H9 (cell line): ENCODE results near the gene ATP1B2. TPM values are rescaled to one million over a fixed set of nuclear protein-coding genes. Genes with fewer than 3 reads are reported as not detected.

Experiments
- DNase-seq: peaks from one replicate; pipeline ENCODE4 v3.0.0-alpha.2; 2017
- H2AFZ ChIP-seq: one replicate; pipeline ENCODE4 v1.6.1; 2013; ENCODE audit warnings: mild to moderate bottlenecking, low read length, control low read depth, moderate library complexity
- H2AK5ac ChIP-seq: 2 replicates; pipeline ENCODE4 v1.6.1; 2013; ENCODE audit warnings: low read length, control low read depth, mixed read lengths; ENCODE audit not compliant: insufficient read length
- H2BK120ac ChIP-seq: one replicate; pipeline ENCODE4 v1.6.1; 2013; ENCODE audit warnings: low read depth, mild to moderate bottlenecking, low read length, control low read depth, inconsistent platforms; ENCODE audit not compliant: poor library complexity, severe bottlenecking
- H2BK12ac ChIP-seq: 2 replicates; pipeline ENCODE4 v1.6.1; 2013; ENCODE audit warnings: low read length, control low read depth, mixed read lengths, low read depth; ENCODE audit not compliant: insufficient read length
- H2BK15ac ChIP-seq: 2 replicates; pipeline ENCODE4 v1.6.1; 2013; ENCODE audit warnings: low read depth, low read length, control low read depth
- H2BK20ac ChIP-seq: one replicate; pipeline ENCODE4 v1.6.1; 2013; ENCODE audit warnings: low read depth, mild to moderate bottlenecking, low read length, control low read depth, inconsistent platforms; ENCODE audit not compliant: poor library complexity, severe bottlenecking
- H2BK5ac ChIP-seq: 2 replicates; pipeline ENCODE4 v1.6.1; 2013; ENCODE audit warnings: low read length, control low read depth, mixed read lengths; ENCODE audit not compliant: insufficient read length
- H3K14ac ChIP-seq: 2 replicates; pipeline ENCODE4 v1.6.1; 2013; ENCODE audit warnings: low read length, control low read depth; ENCODE audit not compliant: insufficient read depth
- H3K18ac ChIP-seq: 2 replicates; pipeline ENCODE4 v1.6.1; 2013; ENCODE audit warnings: low read depth, mild to moderate bottlenecking, mixed read lengths, low read length, control low read depth; ENCODE audit not compliant: insufficient read length
- H3K23ac ChIP-seq: 2 replicates; pipeline ENCODE4 v1.6.1; 2013; ENCODE audit warnings: low read length, control low read depth, mixed read lengths, low read depth; ENCODE audit not compliant: insufficient read length
- H3K23me2 ChIP-seq: 2 replicates; pipeline ENCODE4 v1.6.1; 2013; ENCODE audit warnings: low read depth, mild to moderate bottlenecking, mixed read lengths, low read length, control low read depth; ENCODE audit not compliant: insufficient read length, poor library complexity, severe bottlenecking
- H3K27ac ChIP-seq: 2 replicates; pipeline ENCODE4 v1.5.1; 2013; ENCODE audit warnings: low read length, control low read depth, mixed read lengths, low read depth; ENCODE audit not compliant: insufficient read length
- H3K27me3 ChIP-seq: 2 replicates; pipeline ENCODE4 v1.6.1; 2013; ENCODE audit warnings: low read length, control low read depth, inconsistent platforms; ENCODE audit not compliant: insufficient read depth
- H3K4ac ChIP-seq: 2 replicates; pipeline ENCODE4 v1.6.1; 2013; ENCODE audit warnings: low read depth, mild to moderate bottlenecking, control low read depth, inconsistent platforms, low read length, moderate library complexity
- H3K4me1 ChIP-seq: 2 replicates; pipeline ENCODE4 v1.6.1; 2013; ENCODE audit warnings: low read length, control low read depth, inconsistent platforms; ENCODE audit not compliant: insufficient read depth
- H3K4me2 ChIP-seq: 2 replicates; pipeline ENCODE4 v1.6.1; 2013; ENCODE audit warnings: low read length, control low read depth, mixed read lengths; ENCODE audit not compliant: insufficient read length, insufficient read depth
- H3K56ac ChIP-seq: 2 replicates; pipeline ENCODE4 v1.6.1; 2013; ENCODE audit warnings: low read depth, mild to moderate bottlenecking, mixed read lengths, low read length, control low read depth; ENCODE audit not compliant: insufficient read length
- H3K79me1 ChIP-seq: 2 replicates; pipeline ENCODE4 v1.6.1; 2013; ENCODE audit warnings: low read depth, mild to moderate bottlenecking, moderate library complexity, low read length, control low read depth, inconsistent platforms; ENCODE audit not compliant: insufficient read depth, poor library complexity, severe bottlenecking
- H3K79me2 ChIP-seq: 2 replicates; pipeline ENCODE4 v1.6.1; 2013; ENCODE audit warnings: low read length, control low read depth, inconsistent platforms; ENCODE audit not compliant: insufficient read depth
- H3K9ac ChIP-seq: 2 replicates; pipeline ENCODE4 v1.6.1; 2013; ENCODE audit warnings: low read length, control low read depth, mixed read lengths; ENCODE audit not compliant: insufficient read length; ENCODE audit errors: extremely low read depth
- H3K9me3 ChIP-seq: one replicate; pipeline ENCODE4 v1.6.1; 2013; ENCODE audit warnings: low read depth, low read length, inconsistent platforms; ENCODE audit not compliant: control insufficient read depth
- H3T11ph ChIP-seq: one replicate; pipeline ENCODE4 v1.6.1; 2013; ENCODE audit warnings: mild to moderate bottlenecking, low read length, control low read depth, inconsistent platforms
- H4K20me1 ChIP-seq: one replicate; pipeline ENCODE4 v1.6.1; 2013; ENCODE audit not compliant: control insufficient read depth, insufficient read length, insufficient read depth
- H4K5ac ChIP-seq: 2 replicates; pipeline ENCODE4 v1.6.1; 2013; ENCODE audit warnings: low read depth, mild to moderate bottlenecking, mixed read lengths, low read length, control low read depth; ENCODE audit not compliant: insufficient read length
- H4K8ac ChIP-seq: replicated peaks from 2 replicates; pipeline ENCODE4 v1.6.1; 2013; ENCODE audit warnings: low read length, control low read depth, mixed read lengths, low read depth; ENCODE audit not compliant: insufficient read length
- H4K91ac ChIP-seq: 2 replicates; pipeline ENCODE4 v1.6.1; 2013; ENCODE audit warnings: low read depth, mild to moderate bottlenecking, moderate library complexity, mixed read lengths, low read length, control low read depth; ENCODE audit not compliant: insufficient read length
- H3K27ac Mint-ChIP-seq, 3 experiments: 2 replicates in 2 of 3; 3 replicates in 1 of 3; pipeline ENCODE4 v1.8.0; 2020 to 2021; ENCODE audit warnings: mixed read lengths in 3 of 3, mild to moderate bottlenecking in 1 of 3, moderate library complexity in 1 of 3
- H3K27me3 Mint-ChIP-seq: 2 replicates; pipeline ENCODE4 v1.8.0; 2021; ENCODE audit warnings: low read depth, mild to moderate bottlenecking, moderate library complexity, mixed read lengths
- H3K36me3 Mint-ChIP-seq, 3 experiments: 2 replicates in 2 of 3; 3 replicates in 1 of 3; pipeline ENCODE4 v1.8.0; 2020 to 2021; ENCODE audit warnings: low read depth in 3 of 3, mixed read lengths in 3 of 3; ENCODE audit not compliant: insufficient read depth in 1 of 3
- H3K4me1 Mint-ChIP-seq, 2 experiments: 2 replicates each; pipeline ENCODE4 v1.8.0; 2020; ENCODE audit warnings: mixed read lengths in 2 of 2
- H3K4me3 Mint-ChIP-seq, 2 experiments: 2 replicates in 1 of 2; 3 replicates in 1 of 2; pipeline ENCODE4 v1.8.0; 2020 to 2021; ENCODE audit warnings: mild to moderate bottlenecking in 2 of 2, mixed read lengths in 2 of 2, moderate library complexity in 1 of 2
- H3K9me3 Mint-ChIP-seq, 2 experiments: 2 replicates in 1 of 2; 3 replicates in 1 of 2; pipeline ENCODE4 v1.8.0; 2020; ENCODE audit warnings: mild to moderate bottlenecking in 2 of 2, mixed read lengths in 2 of 2, moderate library complexity in 1 of 2
- CTCF ChIP-seq: fragments of 200-600 bp; sonication (generic); conservative IDR thresholded peaks from 3 replicates; pipeline ENCODE4 v1.8.0; 2021; ENCODE audit warnings: antibody characterized with exemption, mild to moderate bottlenecking
- WGBS: extraction: QIAGEN DNeasy Blood & Tissue Kit; methylation state at CpG from one replicate; pipeline ENCODE4 v1.1.7; 2013; ENCODE audit warnings: missing lambda C conversion rate, low lambda C conversion rate, mixed read lengths; ENCODE audit not compliant: insufficient read length; ENCODE audit errors: extremely low coverage; 5-methylcytosine and 5-hydroxymethylcytosine counted together
- total RNA-seq: library from RNA; stranded (reverse); gene quantifications from 2 replicates; pipeline ENCODE4 v1.2.1, GENCODE V29; 2021

ATP1B2 gene
- total RNA-seq, 1 experiment from 2014 or later: 16.2 TPM

GRCh38 chr17:7620835-7621234 lies 29.9 kb upstream of the ATP1B2 start:
- Histone ChIP-seq H3K27me3 (no peaks in the 10 kb centered on the region), H2BK12ac (no peak overlapping the region), H3K23ac (no peak overlapping the region), H2AFZ (no peak overlapping the region), H3K9ac (no peak overlapping the region), H3T11ph (no peak overlapping the region), H3K18ac (no peak overlapping the region), H3K4ac (no peak overlapping the region), H4K20me1 (no peaks in the 10 kb centered on the region), H3K9me3 (no peaks in the 10 kb centered on the region), H3K79me2 (no peaks in the 10 kb centered on the region), H4K5ac (no peak overlapping the region), H3K27ac (no peak overlapping the region), H3K4me2 (no peak overlapping the region), H2BK20ac (no peak overlapping the region), H4K91ac (no peak overlapping the region), H2BK120ac (no peak overlapping the region), H3K79me1 (no peaks in the 10 kb centered on the region), H3K23me2 (no peaks in the 10 kb centered on the region), H3K56ac (no peak overlapping the region), H2AK5ac (no peak overlapping the region), H2BK5ac (no peak overlapping the region), H4K8ac (no peak overlapping the region), H2BK15ac (no peak overlapping the region), H3K14ac (no peak overlapping the region), H3K4me1 (no peaks in the 10 kb centered on the region)
- no peak overlapping the region for H3K4me3 Mint-ChIP-seq
- no peak overlapping the region for H3K27ac Mint-ChIP-seq
- no peaks in the 10 kb centered on the region for H3K4me1 Mint-ChIP-seq
- H3K36me3 Mint-ChIP-seq: peaks cover 0 to 11% (median 4%) of the 10 kb centered on the region in 3 experiments; a peak in 4 of 7 replicates
- DNase-seq: no peak
- TF ChIP-seq CTCF: no peak
- no peaks in the 10 kb centered on the region for H3K27me3 Mint-ChIP-seq
- no peaks in the 10 kb centered on the region for H3K9me3 Mint-ChIP-seq
- WGBS: no CpG with 5 or more reads among the region's 8 CpGs
